BJ (cell line): Measurements from ENCODE around the gene EVC. TPM values are rescaled to one million over a fixed set of nuclear protein-coding genes. Genes with fewer than 3 reads are reported as not detected.
"Not testable (repeated sequence)": the region's sequence is repeated elsewhere in the genome, so short reads cannot be mapped to it uniquely, and the experiment has no call there.

Source experiments
- CTCF ChIA-PET: fragments of 350-600 bp; formaldehyde crosslinking; extraction: SDS; loops from one replicate; lab custom pipeline; 2021; ENCODE audit warnings: antibody characterized with exemption, inconsistent platforms; lab: Yijun Ruan, JAX
- POLR2A ChIA-PET: fragments of 300-600 bp; sonication (Branson Sonifier 250); formaldehyde crosslinking; extraction: SDS; loops from one replicate; lab custom pipeline; 2021; ENCODE audit warnings: antibody characterized with exemption; lab: Charles Lee
- DNase-seq: peaks from one replicate; pipeline ENCODE4 v3.0.0-alpha.2; 2011; ENCODE audit warnings: low read depth
- H3K27me3 ChIP-seq: 2 replicates; pipeline ENCODE4 v1.6.0; 2011; ENCODE audit warnings: low read length; ENCODE audit not compliant: control insufficient read depth, insufficient read depth
- H3K36me3 ChIP-seq: 2 replicates; pipeline ENCODE4 v1.5.1; 2011; ENCODE audit warnings: low read length; ENCODE audit not compliant: control insufficient read depth, insufficient read depth
- H3K4me3 ChIP-seq: 2 replicates; pipeline ENCODE4 v1.5.1; 2011; ENCODE audit warnings: low read depth, mild to moderate bottlenecking, control low read depth, low read length
- polyA plus RNA-seq: library from polyadenylated mRNA; depleted of rRNA; stranded (reverse); fragments of >200 nt; gene quantifications from 2 replicates; pipeline ENCODE4 v1.2.3, GENCODE V29; 2011
- TF ChIP-seq, protein P1 (sequence below): IDR thresholded peaks from 2 replicates; pipeline ENCODE4 v1.5.1; 2011; ENCODE audit warnings: low read depth, mild to moderate bottlenecking, control low read depth, inconsistent platforms, low read length, moderate library complexity; ENCODE audit not compliant: insufficient read depth

EVC gene
- polyA plus RNA-seq, 1 experiment, result 12.8 TPM

DNA sequence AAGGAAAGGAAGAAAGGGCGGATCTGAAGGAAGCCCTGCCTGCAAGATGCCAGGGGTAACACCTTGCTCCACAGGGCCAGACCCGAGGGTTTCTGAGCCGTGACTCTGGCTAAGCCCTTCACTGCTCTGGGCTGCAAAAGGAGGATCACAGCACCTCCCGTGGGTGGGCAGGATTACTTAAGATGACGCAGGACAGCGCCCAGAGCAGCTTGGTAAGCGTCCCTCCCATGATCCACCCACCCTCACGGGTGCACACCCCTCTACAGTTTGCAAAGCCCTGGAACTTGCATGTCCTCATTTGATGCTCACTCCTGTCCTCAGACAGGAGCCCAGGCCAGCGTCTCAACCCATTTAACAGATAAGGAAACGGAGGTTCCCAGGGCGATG is 117.0 kb downstream of the EVC start:
- CTCF ChIA-PET, result interaction anchor here (0.6 to 1.6 kb wide), 2 partner anchors 10 to 12 kb away, joined by 4 read pairs; no protein-coding TSS in a partner anchor

DNA sequence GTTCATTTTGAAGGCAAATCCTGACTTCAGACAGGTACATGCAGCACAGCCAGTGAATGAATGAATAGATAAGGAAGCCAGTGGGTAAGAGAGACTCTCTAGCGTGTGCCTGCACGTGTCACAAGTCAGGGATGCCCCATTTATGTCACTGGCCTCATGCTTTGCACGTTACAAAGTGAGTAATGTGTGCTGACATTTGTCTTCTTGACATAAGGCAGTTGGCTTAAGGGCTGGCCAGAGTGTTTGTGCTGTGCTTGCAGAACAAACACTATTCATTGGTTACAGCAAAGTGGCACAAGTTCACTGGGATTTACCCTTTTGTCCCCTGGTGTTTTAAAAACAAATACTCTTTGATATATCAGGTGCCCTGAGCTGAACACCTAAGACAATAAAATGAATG is 125.9 kb downstream of the EVC start:
- Histone ChIP-seq H3K27me3 (no peaks in the 10 kb centered on the region; the same call in 1 of the 2 replicates), H3K36me3 (no peaks in the 10 kb centered on the region), H3K4me3 (no peak overlapping the region)
- TF ChIP-seq, protein P1, sequence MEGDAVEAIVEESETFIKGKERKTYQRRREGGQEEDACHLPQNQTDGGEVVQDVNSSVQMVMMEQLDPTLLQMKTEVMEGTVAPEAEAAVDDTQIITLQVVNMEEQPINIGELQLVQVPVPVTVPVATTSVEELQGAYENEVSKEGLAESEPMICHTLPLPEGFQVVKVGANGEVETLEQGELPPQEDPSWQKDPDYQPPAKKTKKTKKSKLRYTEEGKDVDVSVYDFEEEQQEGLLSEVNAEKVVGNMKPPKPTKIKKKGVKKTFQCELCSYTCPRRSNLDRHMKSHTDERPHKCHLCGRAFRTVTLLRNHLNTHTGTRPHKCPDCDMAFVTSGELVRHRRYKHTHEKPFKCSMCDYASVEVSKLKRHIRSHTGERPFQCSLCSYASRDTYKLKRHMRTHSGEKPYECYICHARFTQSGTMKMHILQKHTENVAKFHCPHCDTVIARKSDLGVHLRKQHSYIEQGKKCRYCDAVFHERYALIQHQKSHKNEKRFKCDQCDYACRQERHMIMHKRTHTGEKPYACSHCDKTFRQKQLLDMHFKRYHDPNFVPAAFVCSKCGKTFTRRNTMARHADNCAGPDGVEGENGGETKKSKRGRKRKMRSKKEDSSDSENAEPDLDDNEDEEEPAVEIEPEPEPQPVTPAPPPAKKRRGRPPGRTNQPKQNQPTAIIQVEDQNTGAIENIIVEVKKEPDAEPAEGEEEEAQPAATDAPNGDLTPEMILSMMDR, result no peak
- DNase-seq, result no peak
- ChIA-PET CTCF (no interaction called here), POLR2A (interaction anchor here (0.6 kb wide), 1 partner anchor 10 kb away, joined by 3 read pairs; no protein-coding TSS in a partner anchor)

More for the DNA sequence above, 117.0 kb downstream of the EVC start:
- no peaks in the 10 kb centered on the region for H3K27me3 ChIP-seq
- no peak for DNase-seq
- POLR2A ChIA-PET, result no interaction called here
- TF ChIP-seq, protein P1, result no peak
- peaks cover 15% of the 10 kb centered on the region for H3K36me3 ChIP-seq
- H3K4me3 ChIP-seq, result no peak overlapping the region

DNA sequence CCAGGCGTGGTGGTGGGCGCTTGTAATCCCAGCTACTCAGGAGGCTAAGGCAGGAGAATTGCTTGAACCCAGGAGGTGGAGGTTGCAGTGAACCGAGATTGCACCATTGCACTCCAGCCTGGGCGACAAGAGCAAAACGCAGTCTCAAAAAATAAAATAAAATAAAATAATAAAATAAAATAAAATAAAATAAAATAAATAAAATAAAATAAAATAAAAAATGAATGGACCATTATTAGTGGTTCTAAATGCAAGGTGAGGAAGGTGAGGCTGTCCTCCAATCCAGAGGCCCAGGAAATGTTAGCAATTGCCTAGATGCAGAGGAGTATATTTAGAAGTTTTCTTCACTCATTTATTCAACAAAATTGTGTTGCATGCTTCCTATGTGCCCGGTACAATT is 126.5 kb downstream of the EVC start:
- H3K36me3 ChIP-seq, DNase-seq, POLR2A ChIA-PET, H3K4me3 ChIP-seq, CTCF ChIA-PET, H3K27me3 ChIP-seq: not testable (repeated sequence)

DNA sequence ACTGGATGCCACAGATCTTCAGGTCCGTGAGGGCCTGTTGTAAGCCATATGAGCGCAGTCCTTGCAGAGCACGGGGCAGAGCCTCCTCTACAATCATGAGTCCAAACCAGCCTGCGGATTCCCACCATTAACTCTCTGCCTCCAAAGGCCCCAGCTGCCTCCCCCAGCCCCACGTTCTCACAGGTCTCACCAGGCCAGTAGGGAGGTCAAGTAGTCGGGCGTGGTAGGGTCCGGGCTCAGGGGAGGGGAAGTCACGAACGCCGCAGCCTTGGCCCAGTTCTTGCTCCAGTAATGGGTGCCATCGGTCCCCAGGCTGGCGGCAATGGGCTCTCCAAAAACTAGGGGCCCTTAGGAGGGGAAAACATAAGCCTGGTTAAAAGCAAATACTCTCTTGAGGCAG is 128.3 kb downstream of the EVC start:
- peaks cover 5% of the 10 kb centered on the region for H3K27me3 ChIP-seq
- ChIA-PET POLR2A (no interaction called here), CTCF (interaction anchor here (0.6 kb wide), 1 partner anchor 11 kb away, joined by 4 read pairs; no protein-coding TSS in a partner anchor)
- TF ChIP-seq, protein P1, result no peak
- no peak for DNase-seq
- H3K36me3 ChIP-seq, result no peaks in the 10 kb centered on the region
- H3K4me3 ChIP-seq, result no peak overlapping the region

DNA sequence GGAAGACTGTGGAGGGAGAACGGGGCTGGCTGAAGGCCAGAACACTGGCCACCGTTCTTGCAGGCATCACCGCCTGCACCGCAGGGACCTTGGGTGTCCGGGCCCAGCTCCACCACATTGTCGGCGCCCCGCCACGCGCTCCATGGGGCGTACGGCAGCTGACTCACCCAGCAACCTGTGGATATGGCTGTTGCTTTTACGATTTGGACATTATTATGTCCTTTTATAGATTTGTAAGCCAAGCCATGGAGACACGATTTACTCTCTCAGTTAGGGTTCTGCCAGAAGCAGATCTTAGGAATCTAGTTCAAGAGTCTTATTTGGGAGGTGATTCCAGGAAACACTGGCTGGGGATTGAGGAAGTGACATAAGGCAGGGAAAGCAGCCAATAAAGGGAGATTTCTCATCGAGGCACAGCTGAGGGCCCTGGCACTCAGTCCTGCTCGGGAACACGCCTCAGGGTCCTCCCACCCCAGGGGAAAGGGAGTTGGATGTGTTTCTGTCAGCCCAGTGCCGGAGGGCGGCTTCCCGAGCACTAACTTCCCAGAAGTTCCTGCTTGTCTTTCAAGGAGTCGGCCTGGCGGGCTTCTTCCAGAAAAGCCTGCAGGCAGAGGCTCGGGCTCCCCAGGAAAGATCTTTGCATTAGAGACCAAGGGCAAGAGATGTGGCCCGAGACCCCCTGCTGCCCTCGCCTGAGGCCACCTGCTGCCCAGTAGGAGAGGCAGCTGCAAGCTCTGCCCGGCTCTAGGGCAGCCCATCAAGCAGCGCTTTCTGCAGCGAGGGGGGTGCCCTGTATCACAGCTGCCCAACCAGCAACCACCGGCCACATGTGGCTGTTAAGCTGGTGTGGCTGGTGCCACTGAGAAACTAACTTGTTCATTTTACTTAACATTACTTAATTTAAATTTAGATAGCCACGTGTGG is 129.0 kb downstream of the EVC start:
- H3K36me3 ChIP-seq, result no peaks in the 10 kb centered on the region
- DNase-seq, result no peak
- ChIA-PET CTCF (interaction anchor here (0.6 to 0.9 kb wide), 2 partner anchors 12 to 13 kb away, joined by 3 to 4 read pairs; no protein-coding TSS in a partner anchor), POLR2A (no interaction called here)
- TF ChIP-seq, protein P1, result no peak
- H3K4me3 ChIP-seq, result no peak overlapping the region
- peaks cover 5% of the 10 kb centered on the region for H3K27me3 ChIP-seq
